ENCODE measurements around the gene ZBTB40.

The ZBTB40 gene

DNA sequence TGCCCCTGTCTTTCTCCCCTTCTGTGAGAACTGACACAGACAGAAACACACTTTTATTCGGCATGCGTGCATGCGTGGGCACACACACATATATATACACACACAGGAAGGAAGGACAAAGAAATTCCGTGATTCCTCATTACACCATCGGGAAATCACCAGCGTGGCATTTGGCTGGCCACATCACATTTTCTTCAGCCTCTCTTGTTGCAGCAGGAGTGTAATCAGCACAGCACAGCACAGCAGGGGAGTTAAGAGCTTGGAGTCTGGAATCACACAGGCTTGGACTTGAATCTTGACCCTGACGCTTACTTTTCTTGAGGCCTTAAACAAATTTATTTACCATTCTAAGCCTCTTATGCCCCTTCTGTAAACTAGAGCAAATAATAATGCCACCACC is 66.3 kb downstream of the ZBTB40 start:
- H3K4me3 ChIP-seq (ENCODE audit: low read depth, low read length), result no peak overlapping the region
- no peak for DNase-seq
- H3K27me3 ChIP-seq (ENCODE audit: insufficient read depth, low read depth, severe bottlenecking), result no peaks in the 10 kb centered on the region
- H3K27ac ChIP-seq, result no peak overlapping the region
- peaks cover 91% of the 10 kb centered on the region for H3K36me3 ChIP-seq
- TF ChIP-seq, protein P1, sequence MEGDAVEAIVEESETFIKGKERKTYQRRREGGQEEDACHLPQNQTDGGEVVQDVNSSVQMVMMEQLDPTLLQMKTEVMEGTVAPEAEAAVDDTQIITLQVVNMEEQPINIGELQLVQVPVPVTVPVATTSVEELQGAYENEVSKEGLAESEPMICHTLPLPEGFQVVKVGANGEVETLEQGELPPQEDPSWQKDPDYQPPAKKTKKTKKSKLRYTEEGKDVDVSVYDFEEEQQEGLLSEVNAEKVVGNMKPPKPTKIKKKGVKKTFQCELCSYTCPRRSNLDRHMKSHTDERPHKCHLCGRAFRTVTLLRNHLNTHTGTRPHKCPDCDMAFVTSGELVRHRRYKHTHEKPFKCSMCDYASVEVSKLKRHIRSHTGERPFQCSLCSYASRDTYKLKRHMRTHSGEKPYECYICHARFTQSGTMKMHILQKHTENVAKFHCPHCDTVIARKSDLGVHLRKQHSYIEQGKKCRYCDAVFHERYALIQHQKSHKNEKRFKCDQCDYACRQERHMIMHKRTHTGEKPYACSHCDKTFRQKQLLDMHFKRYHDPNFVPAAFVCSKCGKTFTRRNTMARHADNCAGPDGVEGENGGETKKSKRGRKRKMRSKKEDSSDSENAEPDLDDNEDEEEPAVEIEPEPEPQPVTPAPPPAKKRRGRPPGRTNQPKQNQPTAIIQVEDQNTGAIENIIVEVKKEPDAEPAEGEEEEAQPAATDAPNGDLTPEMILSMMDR (IDR thresholded peaks at IDR 0.05; ENCODE audit: low read depth, low read length), result no peak
- no peaks in the 10 kb centered on the region for H3K9me3 ChIP-seq (ENCODE audit: severe bottlenecking)

DNA sequence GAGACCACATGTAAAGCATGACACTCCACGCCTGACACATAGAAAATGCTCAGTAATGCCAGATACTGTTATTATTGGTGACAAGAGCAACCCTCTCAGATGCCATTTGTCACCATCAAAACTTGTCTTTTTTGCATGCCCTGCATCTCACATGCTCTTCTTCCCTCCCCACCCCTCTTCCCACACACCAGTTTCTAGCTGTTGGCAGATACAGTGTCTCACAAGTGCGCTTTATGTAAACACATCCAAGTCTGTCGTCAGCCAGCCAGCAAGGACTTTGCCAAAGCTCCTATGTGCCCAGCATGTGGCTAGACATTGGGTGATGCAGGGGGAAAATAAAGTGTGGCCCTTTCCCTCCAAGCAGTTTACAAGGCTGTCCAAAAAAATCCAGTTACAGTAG is 66.7 kb downstream of the ZBTB40 start:
- H3K27ac ChIP-seq, result no peak overlapping the region
- H3K4me3 ChIP-seq (ENCODE audit: low read depth, low read length), result no peak overlapping the region
- peaks cover 87% of the 10 kb centered on the region for H3K36me3 ChIP-seq
- H3K27me3 ChIP-seq (ENCODE audit: insufficient read depth, low read depth, severe bottlenecking), result no peaks in the 10 kb centered on the region
- DNase-seq, result no peak
- TF ChIP-seq, protein P1 (IDR thresholded peaks at IDR 0.05; ENCODE audit: low read depth, low read length), result no peak
- no peaks in the 10 kb centered on the region for H3K9me3 ChIP-seq (ENCODE audit: severe bottlenecking)

DNA sequence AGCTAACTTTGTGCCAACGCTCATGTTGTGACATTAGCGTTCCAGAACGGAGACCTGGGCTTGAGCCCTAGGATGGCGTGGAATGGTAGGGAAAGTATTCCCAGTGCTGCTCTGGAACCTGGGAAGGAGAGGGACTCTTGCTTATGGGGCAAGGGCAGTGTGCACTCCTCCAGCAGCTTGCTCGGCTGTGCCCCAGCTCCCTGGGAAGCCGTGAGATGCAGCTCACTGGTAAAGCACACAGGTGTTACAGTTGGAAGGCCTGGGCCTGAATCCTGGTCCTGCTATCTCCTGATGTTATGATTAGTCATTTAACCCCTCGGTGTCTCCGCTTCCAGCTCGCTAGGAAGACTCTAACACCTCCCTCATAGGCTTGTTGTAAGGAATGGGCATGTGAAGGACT is 69.2 kb downstream of the ZBTB40 start:
- Histone ChIP-seq H3K36me3 (peaks cover 79% of the 10 kb centered on the region), H3K27ac (no peak overlapping the region), H3K4me3 (ENCODE audit: low read depth, low read length) (no peak overlapping the region), H3K9me3 (ENCODE audit: severe bottlenecking) (no peaks in the 10 kb centered on the region), H3K27me3 (ENCODE audit: insufficient read depth, low read depth, severe bottlenecking) (no peaks in the 10 kb centered on the region)
- DNase-seq, result no peak
- TF ChIP-seq, protein P1 (IDR thresholded peaks at IDR 0.05; ENCODE audit: low read depth, low read length), result no peak

DNA sequence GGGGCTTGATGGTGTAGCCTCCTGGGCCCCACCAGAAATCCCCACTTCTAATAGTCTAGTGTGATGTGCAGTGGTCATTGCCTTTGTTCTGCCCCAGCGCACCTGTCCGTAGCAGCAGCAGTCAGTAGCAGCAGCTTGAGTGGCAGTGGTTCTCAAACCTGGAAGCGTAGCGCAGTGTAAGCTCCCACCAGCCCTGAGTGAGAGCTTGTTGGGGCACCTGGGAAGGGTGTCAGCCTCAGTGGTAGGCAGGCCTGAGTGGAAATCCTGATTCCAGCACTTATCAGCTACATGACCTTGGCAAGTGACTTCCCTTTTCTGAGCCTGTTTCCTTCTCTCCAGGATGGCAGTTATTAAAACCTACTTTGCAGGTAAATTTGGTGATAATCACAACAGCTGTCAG is 70.0 kb downstream of the ZBTB40 start:
- Histone ChIP-seq H3K4me3 (ENCODE audit: low read depth, low read length) (no peak overlapping the region), H3K27me3 (ENCODE audit: insufficient read depth, low read depth, severe bottlenecking) (no peaks in the 10 kb centered on the region), H3K27ac (no peak overlapping the region), H3K9me3 (ENCODE audit: severe bottlenecking) (no peaks in the 10 kb centered on the region), H3K36me3 (peaks cover 81% of the 10 kb centered on the region)
- TF ChIP-seq, protein P1 (IDR thresholded peaks at IDR 0.05; ENCODE audit: low read depth, low read length), result no peak
- no peak for DNase-seq

DNA sequence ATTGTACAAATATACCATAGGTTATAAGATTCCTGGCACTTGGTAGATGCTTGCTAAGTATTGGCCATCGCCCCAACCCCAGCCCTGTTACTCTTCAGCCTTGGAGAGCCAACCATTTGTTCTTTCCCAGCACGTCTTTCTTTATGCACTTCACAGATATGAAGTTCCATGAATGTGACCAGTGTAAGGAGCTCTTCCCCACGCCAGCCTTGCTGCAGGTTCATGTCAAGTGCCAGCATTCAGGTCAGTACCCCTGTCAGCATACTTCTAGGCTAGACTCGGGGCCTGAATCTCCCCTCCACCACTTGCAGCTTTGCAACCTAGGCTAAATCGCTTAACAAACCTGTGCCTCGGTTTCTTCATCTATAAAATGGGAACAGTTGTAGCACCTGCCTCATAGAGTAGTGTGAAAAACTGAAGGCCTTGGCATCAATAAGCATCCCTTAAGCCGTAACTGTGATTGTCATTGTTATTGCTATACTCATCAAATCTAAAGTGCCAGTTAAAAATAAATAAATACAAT is 70.6 kb downstream of the ZBTB40 start:
- peaks cover 81% of the 10 kb centered on the region for H3K36me3 ChIP-seq
- H3K4me3 ChIP-seq (ENCODE audit: low read depth, low read length), result no peak overlapping the region
- TF ChIP-seq, protein P1 (IDR thresholded peaks at IDR 0.05; ENCODE audit: low read depth, low read length), result no peak
- no peak overlapping the region for H3K27ac ChIP-seq
- H3K9me3 ChIP-seq (ENCODE audit: severe bottlenecking), result no peaks in the 10 kb centered on the region
- no peaks in the 10 kb centered on the region for H3K27me3 ChIP-seq (ENCODE audit: insufficient read depth, low read depth, severe bottlenecking)
- no peak for DNase-seq

DNA sequence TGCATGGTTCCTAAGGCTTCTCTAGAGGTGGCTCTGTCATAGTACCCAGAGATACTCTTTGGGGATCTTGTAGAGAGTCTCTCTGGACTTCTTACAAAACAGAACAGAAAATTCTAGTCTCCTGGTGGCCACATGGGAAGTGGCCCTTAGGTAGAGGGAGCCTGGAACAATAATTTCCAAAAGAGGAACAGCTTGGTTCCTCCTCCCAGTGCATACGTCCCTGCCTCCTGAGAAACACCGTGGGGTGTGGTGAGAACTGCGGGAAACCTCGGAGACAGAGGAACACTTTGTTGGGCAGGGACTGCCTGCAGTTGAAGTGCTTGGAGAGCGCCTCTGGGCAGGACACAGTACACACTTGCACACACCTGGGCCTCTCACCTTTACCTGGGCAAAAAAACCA is 72.8 kb downstream of the ZBTB40 start:
- Histone ChIP-seq H3K27me3 (ENCODE audit: insufficient read depth, low read depth, severe bottlenecking) (no peaks in the 10 kb centered on the region), H3K27ac (no peak overlapping the region), H3K4me3 (ENCODE audit: low read depth, low read length) (no peak overlapping the region), H3K9me3 (ENCODE audit: severe bottlenecking) (no peaks in the 10 kb centered on the region), H3K36me3 (peaks cover 64% of the 10 kb centered on the region)
- DNase-seq, result no peak
- TF ChIP-seq, protein P1 (IDR thresholded peaks at IDR 0.05; ENCODE audit: low read depth, low read length), result no peak

Data from WERI-Rb-1 (cell line).